Stimulated activated CD4-positive, alpha-beta T cell treated with anti-CD3 and anti-CD28 coated beads, Interleukin-2, amount 100 ng/mL, for 24 hours (primary cell): Measurements from ENCODE around the gene TAP1.

Experiments used
- DNase-seq, 2 donors: peaks; one replicate each; pipeline ENCODE4 v3.0.0-alpha.2; 2020

Gene TAP1

GRCh38 chr6:32799168-32799567 lies 54.3 kb downstream of the TAP1 start:
- DNase-seq, result no peak

DNA sequence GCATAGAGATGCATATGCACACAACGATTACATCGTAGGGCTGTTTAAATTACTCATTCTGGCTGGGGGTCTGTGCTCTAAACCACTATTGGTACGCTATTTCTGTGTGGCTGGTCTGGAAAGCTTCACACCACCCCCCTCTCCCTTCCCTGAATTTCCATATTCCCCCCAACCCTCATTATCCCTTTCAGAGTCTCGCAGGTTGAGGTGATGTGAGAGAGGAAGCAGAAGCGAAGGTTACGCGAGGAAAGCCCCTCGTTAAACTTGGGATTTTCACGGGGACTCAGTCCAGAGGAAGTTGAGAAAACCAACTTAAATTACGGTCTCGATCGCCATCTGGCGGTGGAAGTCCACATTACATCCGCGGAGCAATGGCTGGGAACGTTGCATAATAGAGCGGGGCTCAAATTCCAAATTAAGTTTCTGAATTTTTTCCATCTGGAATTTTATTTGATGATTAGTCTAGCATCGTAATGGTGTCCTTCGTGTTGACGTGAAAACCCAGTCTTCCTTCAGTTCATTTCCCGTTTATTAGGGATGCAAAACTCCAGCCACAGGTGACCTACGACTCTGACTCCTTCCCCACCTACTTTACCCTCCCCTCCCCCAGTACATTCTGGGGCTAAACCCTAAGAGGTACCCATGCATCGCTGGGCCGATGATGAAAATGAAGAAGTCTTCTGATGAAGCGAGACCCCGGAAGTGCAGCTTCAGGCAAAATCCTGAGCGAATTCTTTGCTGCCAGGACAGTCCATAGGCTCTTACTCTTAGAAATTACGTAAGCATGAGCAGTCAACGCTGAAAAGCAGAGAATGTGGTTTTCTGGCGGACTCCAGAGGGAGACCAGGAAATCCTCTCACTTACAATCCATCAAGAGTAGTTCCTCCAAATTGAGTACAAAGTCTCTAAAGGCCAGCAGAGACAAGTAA lies 56.4 kb downstream of the TAP1 start:
- peak; percentile 87 to 88 for DNase-seq
